Astrocyte (in vitro differentiated cells and primary cell): Measurements from ENCODE around the gene ARHGAP19. TPM values are rescaled to one million over a fixed set of nuclear protein-coding genes. Genes with fewer than 3 reads are reported as not detected.

Source experiments
- DNase-seq: peaks from one replicate; pipeline ENCODE4 v3.0.0-alpha.2; 2010; ENCODE audit warnings: low read depth
- FAIRE-seq: peaks from 2 replicates; lab custom pipeline; 2011; peaks lifted over from hg19 to GRCh38; lab: Jason Lieb, UNC
- H2AFZ ChIP-seq: 2 replicates; pipeline ENCODE4 v1.6.0; 2012; ENCODE audit warnings: low read depth, low read length, inconsistent platforms
- H3K27ac ChIP-seq: 2 replicates; pipeline ENCODE4 v1.5.1; 2011; ENCODE audit warnings: low read depth, low read length, inconsistent platforms
- H3K27me3 ChIP-seq: 2 replicates; pipeline ENCODE4 v1.6.0; 2011; ENCODE audit warnings: low read length, inconsistent platforms; ENCODE audit not compliant: insufficient read depth
- H3K36me3 ChIP-seq: 2 replicates; pipeline ENCODE4 v1.5.1; 2011; ENCODE audit warnings: low read length, inconsistent platforms; ENCODE audit not compliant: insufficient read depth
- H3K4me1 ChIP-seq: 2 replicates; pipeline ENCODE4 v1.5.1; 2011; ENCODE audit warnings: low read length, inconsistent platforms; ENCODE audit not compliant: insufficient read depth
- H3K4me2 ChIP-seq: 2 replicates; pipeline ENCODE4 v1.6.0; 2012; ENCODE audit warnings: low read length, inconsistent platforms
- H3K4me3 ChIP-seq: 2 replicates; pipeline ENCODE4 v1.5.1; 2011; ENCODE audit warnings: low read depth, mild to moderate bottlenecking, low read length, inconsistent platforms; ENCODE audit not compliant: insufficient read depth
- H3K79me2 ChIP-seq: 2 replicates; pipeline ENCODE4 v1.6.0; 2012; ENCODE audit warnings: mild to moderate bottlenecking, low read length, inconsistent platforms; ENCODE audit not compliant: insufficient read depth
- H3K9ac ChIP-seq: 2 replicates; pipeline ENCODE4 v1.6.0; 2012; ENCODE audit warnings: mild to moderate bottlenecking, low read length, inconsistent platforms
- H3K9me3 ChIP-seq: 2 replicates; pipeline ENCODE4 v1.5.1; 2012; ENCODE audit warnings: low read depth, mild to moderate bottlenecking, low read length, inconsistent platforms; ENCODE audit not compliant: insufficient read depth
- H4K20me1 ChIP-seq: 2 replicates; pipeline ENCODE4 v1.6.0; 2012; ENCODE audit warnings: low read length, inconsistent platforms; ENCODE audit not compliant: insufficient read depth
- H3K27ac Mint-ChIP-seq: one replicate; pipeline ENCODE4 v1.8.0; 2021; ENCODE audit warnings: mild to moderate bottlenecking, mixed read lengths; ENCODE audit not compliant: unreplicated experiment
- H3K27me3 Mint-ChIP-seq: one replicate; pipeline ENCODE4 v1.8.0; 2021; ENCODE audit warnings: low read depth, mixed read lengths; ENCODE audit not compliant: unreplicated experiment
- H3K36me3 Mint-ChIP-seq: one replicate; pipeline ENCODE4 v1.8.0; 2021; ENCODE audit warnings: low read depth, mixed read lengths; ENCODE audit not compliant: unreplicated experiment
- H3K4me1 Mint-ChIP-seq: one replicate; pipeline ENCODE4 v1.8.0; 2021; ENCODE audit warnings: low read depth, mixed read lengths; ENCODE audit not compliant: unreplicated experiment
- H3K4me3 Mint-ChIP-seq: one replicate; pipeline ENCODE4 v1.8.0; 2021; ENCODE audit warnings: mild to moderate bottlenecking, moderate library complexity, mixed read lengths; ENCODE audit not compliant: unreplicated experiment
- H3K9me3 Mint-ChIP-seq: one replicate; pipeline ENCODE4 v1.8.0; 2021; ENCODE audit warnings: mild to moderate bottlenecking, mixed read lengths; ENCODE audit not compliant: unreplicated experiment
- CTCF ChIP-seq: IDR thresholded peaks from 2 replicates; pipeline ENCODE4 v1.5.1; 2011; ENCODE audit warnings: low read depth, mild to moderate bottlenecking, inconsistent platforms, low read length, moderate library complexity; ENCODE audit not compliant: insufficient read depth
- EZH2 ChIP-seq: IDR thresholded peaks from 2 replicates; pipeline ENCODE4 v1.6.1; 2012; ENCODE audit warnings: mild to moderate bottlenecking, low read length, inconsistent platforms; ENCODE audit not compliant: insufficient read depth
- total RNA-seq: library from RNA; stranded (reverse); gene quantifications from 2 replicates; pipeline ENCODE4 v1.2.1, GENCODE V29; 2021

The ARHGAP19 gene
- total RNA-seq, 1 donor from 2014 or later, result 9.0 TPM

DNA sequence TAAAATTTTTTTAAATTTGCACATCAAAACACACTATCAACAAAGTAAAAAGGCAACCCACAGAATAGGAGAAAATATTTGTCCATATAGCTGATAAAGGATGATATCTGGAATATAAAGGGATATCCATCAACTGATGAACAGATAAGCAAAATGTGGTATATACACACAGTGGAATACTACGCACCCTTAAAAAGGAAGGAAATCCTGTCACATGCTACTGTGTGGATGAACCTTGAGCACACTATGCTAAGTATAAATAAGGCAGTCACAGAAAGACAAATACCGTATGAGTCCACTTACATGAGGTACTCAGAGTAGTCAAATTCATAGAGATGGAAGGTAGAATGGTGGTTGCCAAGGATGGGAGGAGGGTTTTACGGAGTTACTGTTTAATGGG is 37.7 kb downstream of the ARHGAP19 start:
- Histone ChIP-seq H2AFZ (no peak overlapping the region), H3K79me2 (no peaks in the 10 kb centered on the region), H3K4me3 (no peak overlapping the region), H3K4me1 (no peaks in the 10 kb centered on the region), H3K36me3 (no peaks in the 10 kb centered on the region), H3K27ac (no peak overlapping the region), H3K27me3 (no peaks in the 10 kb centered on the region), H3K9ac (no peak overlapping the region), H3K4me2 (no peak overlapping the region), H4K20me1 (no peaks in the 10 kb centered on the region), H3K9me3 (no peaks in the 10 kb centered on the region)
- TF ChIP-seq CTCF (no peak), EZH2 (no peak)
- no peak for FAIRE-seq
- Mint-ChIP-seq H3K36me3 (peaks cover 10% of the 10 kb centered on the region), H3K27me3 (no peaks in the 10 kb centered on the region), H3K9me3 (no peaks in the 10 kb centered on the region), H3K4me3 (no peak overlapping the region), H3K4me1 (no peaks in the 10 kb centered on the region), H3K27ac (no peak overlapping the region)
- no peak for DNase-seq

- Mint-ChIP-seq H3K4me3 (no peak overlapping the region), H3K4me1 (no peaks in the 10 kb centered on the region), H3K9me3 (no peaks in the 10 kb centered on the region), H3K27ac (no peak overlapping the region), H3K27me3 (no peaks in the 10 kb centered on the region), H3K36me3 (peaks cover 7% of the 10 kb centered on the region)
- H3K27me3 ChIP-seq, result no peaks in the 10 kb centered on the region
- no peak overlapping the region for H3K4me2 ChIP-seq
- DNase-seq (no peak), FAIRE-seq (no peak)
- no peaks in the 10 kb centered on the region for H3K36me3 ChIP-seq
- H3K4me1 ChIP-seq, result no peaks in the 10 kb centered on the region
- H3K79me2 ChIP-seq, result no peaks in the 10 kb centered on the region
- no peak overlapping the region for H3K9ac ChIP-seq
- H3K9me3 ChIP-seq, result no peaks in the 10 kb centered on the region
- H2AFZ ChIP-seq, result no peak overlapping the region
- TF ChIP-seq CTCF, result no peak
- no peaks in the 10 kb centered on the region for H4K20me1 ChIP-seq
- no peak overlapping the region for H3K27ac ChIP-seq
- no peak overlapping the region for H3K4me3 ChIP-seq
Observed at GRCh38 chr10:97250952-97251351, 41.5 kb downstream of the ARHGAP19 start.

- Histone ChIP-seq H3K4me1 (no peaks in the 10 kb centered on the region), H3K9ac (no peak overlapping the region), H3K27me3 (no peaks in the 10 kb centered on the region), H3K4me2 (no peak overlapping the region), H3K4me3 (no peak overlapping the region), H3K79me2 (no peaks in the 10 kb centered on the region), H3K36me3 (peaks cover 5% of the 10 kb centered on the region), H3K27ac (no peak overlapping the region), H2AFZ (no peak overlapping the region), H4K20me1 (no peaks in the 10 kb centered on the region), H3K9me3 (no peaks in the 10 kb centered on the region)
- H3K4me1 Mint-ChIP-seq, result no peaks in the 10 kb centered on the region
- FAIRE-seq (no peak), DNase-seq (no peak)
- TF ChIP-seq CTCF (no peak), EZH2 (no peak)
- no peaks in the 10 kb centered on the region for H3K36me3 Mint-ChIP-seq
- H3K27ac Mint-ChIP-seq, result no peak overlapping the region
- H3K27me3 Mint-ChIP-seq, result no peaks in the 10 kb centered on the region
- H3K4me3 Mint-ChIP-seq, result no peak overlapping the region
- H3K9me3 Mint-ChIP-seq, result no peaks in the 10 kb centered on the region
Observed at GRCh38 chr10:97243836-97244235, 48.6 kb downstream of the ARHGAP19 start.
